ENCODE results near the gene MORN4. TPM values are rescaled to one million over a fixed set of nuclear protein-coding genes. Genes with fewer than 3 reads are reported as not detected.
"Not testable (repeated sequence)": the region's sequence is repeated elsewhere in the genome, so short reads cannot be mapped to it uniquely, and the experiment has no call there.

Gene MORN4
- total RNA-seq, 2 experiments from 2014 or later, result 2.4 to 5.4 TPM

DNA sequence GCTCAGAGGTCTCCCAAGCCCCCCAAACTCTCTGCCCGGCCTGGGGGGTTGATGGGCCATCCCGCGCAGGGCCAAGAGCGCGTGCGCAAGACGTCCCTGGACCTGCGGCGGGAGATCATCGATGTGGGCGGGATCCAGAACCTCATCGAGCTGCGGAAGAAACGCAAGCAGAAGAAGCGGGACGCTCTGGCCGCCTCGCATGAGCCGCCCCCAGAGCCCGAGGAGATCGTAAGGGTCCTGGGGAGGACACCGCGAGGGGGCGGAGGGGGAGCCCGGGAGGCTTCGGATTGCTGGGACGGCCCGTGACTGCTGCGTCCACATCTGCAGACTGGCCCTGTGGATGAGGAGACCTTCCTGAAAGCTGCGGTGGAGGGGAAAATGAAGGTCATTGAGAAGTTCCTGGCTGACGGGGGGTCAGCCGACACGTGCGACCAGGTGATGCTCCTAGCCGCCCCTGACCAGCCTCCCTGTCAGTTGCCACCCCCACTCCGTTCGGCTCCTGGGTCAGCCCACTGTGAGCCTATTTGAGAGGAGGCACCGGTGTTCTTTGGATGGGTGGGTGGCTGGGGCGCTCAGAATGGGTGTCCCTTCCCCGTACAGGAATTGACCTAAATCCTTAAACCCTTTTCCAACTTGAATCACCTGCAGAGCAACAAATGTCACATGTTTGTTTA lies 55.0 kb downstream of the MORN4 start:
- Histone ChIP-seq H2AFZ (ENCODE audit: low read length) (no peak overlapping the region), H3K4me2 (ENCODE audit: low read length) (no peak overlapping the region), H3K9me2 (ENCODE audit: insufficient read depth, low read length) (no peaks in the 10 kb centered on the region), H3K79me2 (ENCODE audit: insufficient read depth, low read depth, low read length) (no peaks in the 10 kb centered on the region), H4K20me1 (ENCODE audit: insufficient read depth, low read length) (no peaks in the 10 kb centered on the region), H3K36me3 (ENCODE audit: insufficient read depth, low read length) (no peaks in the 10 kb centered on the region), H3K9me3 (ENCODE audit: low read length) (no peaks in the 10 kb centered on the region), H3K27ac (ENCODE audit: low read depth, low read length, poor library complexity, severe bottlenecking) (no peak overlapping the region), H3K4me3 (ENCODE audit: low read depth, low read length, poor library complexity, severe bottlenecking) (no peak overlapping the region), H3K4me1 (ENCODE audit: insufficient read depth, low read length, poor library complexity, severe bottlenecking) (no peaks in the 10 kb centered on the region)
- intact Hi-C loops (cut with micrococcal nuclease; ENCODE audit: unreplicated experiment), result no loop called here
- ChIA-PET POLR2A (interaction anchor here (0.6 kb wide), 1 partner anchor 790 kb away, joined by 4 read pairs; no protein-coding TSS in a partner anchor), CTCF (ENCODE audit: unreplicated experiment) (no interaction called here)
- TF ChIP-seq, protein P1, sequence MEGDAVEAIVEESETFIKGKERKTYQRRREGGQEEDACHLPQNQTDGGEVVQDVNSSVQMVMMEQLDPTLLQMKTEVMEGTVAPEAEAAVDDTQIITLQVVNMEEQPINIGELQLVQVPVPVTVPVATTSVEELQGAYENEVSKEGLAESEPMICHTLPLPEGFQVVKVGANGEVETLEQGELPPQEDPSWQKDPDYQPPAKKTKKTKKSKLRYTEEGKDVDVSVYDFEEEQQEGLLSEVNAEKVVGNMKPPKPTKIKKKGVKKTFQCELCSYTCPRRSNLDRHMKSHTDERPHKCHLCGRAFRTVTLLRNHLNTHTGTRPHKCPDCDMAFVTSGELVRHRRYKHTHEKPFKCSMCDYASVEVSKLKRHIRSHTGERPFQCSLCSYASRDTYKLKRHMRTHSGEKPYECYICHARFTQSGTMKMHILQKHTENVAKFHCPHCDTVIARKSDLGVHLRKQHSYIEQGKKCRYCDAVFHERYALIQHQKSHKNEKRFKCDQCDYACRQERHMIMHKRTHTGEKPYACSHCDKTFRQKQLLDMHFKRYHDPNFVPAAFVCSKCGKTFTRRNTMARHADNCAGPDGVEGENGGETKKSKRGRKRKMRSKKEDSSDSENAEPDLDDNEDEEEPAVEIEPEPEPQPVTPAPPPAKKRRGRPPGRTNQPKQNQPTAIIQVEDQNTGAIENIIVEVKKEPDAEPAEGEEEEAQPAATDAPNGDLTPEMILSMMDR (conservative IDR thresholded peaks at IDR 0.05; ENCODE audit: low read length), result no peak
- no peak for TF ChIP-seq EZH2phosphoT487 (IDR thresholded peaks at IDR 0.05; ENCODE audit: borderline replicate concordance, low read depth, low read length)
- DNase-seq (ENCODE audit: low spot score), result no peak
- BruUV-seq (replicated peaks), result no TSS peak

DNA sequence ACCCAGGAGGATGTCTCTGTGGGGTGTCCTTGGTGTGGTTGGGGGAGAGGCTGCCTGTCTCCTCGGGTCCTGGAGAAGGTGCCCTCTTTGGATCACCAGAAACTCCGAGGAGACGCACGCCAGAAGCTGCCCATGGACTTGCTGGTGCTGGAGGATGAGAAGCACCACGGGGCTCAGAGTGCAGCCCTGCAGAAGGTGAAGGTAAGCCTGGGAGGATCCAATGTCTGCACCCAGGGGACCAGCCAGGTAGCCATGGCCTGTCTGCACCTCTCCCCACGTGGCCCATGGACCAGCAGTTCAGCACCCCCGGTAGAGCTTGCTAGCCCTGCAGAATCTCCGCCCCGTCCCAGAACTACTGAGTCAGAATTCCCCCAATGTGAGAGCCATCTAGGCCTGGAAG lies 55.6 kb downstream of the MORN4 start:
- H3K27ac ChIP-seq (ENCODE audit: low read depth, low read length, poor library complexity, severe bottlenecking), result no peak overlapping the region
- H3K4me3 ChIP-seq (ENCODE audit: low read depth, low read length, poor library complexity, severe bottlenecking), result no peak overlapping the region
- no peak for TF ChIP-seq EZH2phosphoT487 (IDR thresholded peaks at IDR 0.05; ENCODE audit: borderline replicate concordance, low read depth, low read length)
- TF ChIP-seq, protein P1 (conservative IDR thresholded peaks at IDR 0.05; ENCODE audit: low read length), result no peak
- no peaks in the 10 kb centered on the region for H3K9me3 ChIP-seq (ENCODE audit: low read length)
- CTCF ChIA-PET (ENCODE audit: unreplicated experiment), result no interaction called here
- no peak for DNase-seq (ENCODE audit: low spot score)
- no peaks in the 10 kb centered on the region for H3K36me3 ChIP-seq (ENCODE audit: insufficient read depth, low read length)
- intact Hi-C loops (cut with micrococcal nuclease; ENCODE audit: unreplicated experiment), result no loop called here
- H4K20me1 ChIP-seq (ENCODE audit: insufficient read depth, low read length), result no peaks in the 10 kb centered on the region
- POLR2A ChIA-PET, result interaction anchor here (0.6 kb wide), 1 partner anchor 14 kb away, joined by 4 read pairs; no protein-coding TSS in a partner anchor
- H3K4me1 ChIP-seq (ENCODE audit: insufficient read depth, low read length, poor library complexity, severe bottlenecking), result no peaks in the 10 kb centered on the region
- no TSS peak for BruUV-seq (replicated peaks)
- H3K4me2 ChIP-seq (ENCODE audit: low read length), result no peak overlapping the region
- H3K79me2 ChIP-seq (ENCODE audit: insufficient read depth, low read depth, low read length), result no peaks in the 10 kb centered on the region
- H2AFZ ChIP-seq (ENCODE audit: low read length), result no peak overlapping the region
- H3K9me2 ChIP-seq (ENCODE audit: insufficient read depth, low read length), result no peaks in the 10 kb centered on the region

DNA sequence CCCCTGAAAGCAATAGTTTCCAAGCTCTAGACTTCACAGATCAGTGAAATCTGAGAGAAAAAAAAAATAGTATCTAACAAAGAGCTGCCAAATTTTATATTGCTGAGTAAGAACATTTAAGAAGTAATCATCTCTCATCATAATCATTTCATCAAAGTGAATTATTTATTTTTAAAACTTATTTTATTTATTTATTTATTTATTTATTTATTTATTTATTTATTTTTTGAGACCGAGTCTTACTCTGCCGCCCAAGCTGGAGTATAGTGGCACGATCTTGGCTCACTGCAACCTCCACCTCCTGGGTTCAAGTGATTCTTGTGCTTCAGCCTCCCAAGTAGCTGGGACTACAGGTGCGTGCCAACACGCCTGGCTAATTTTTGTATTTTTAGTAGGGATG lies 56.8 kb downstream of the MORN4 start:
- intact Hi-C loops (cut with micrococcal nuclease; ENCODE audit: unreplicated experiment); H3K9me2 ChIP-seq (ENCODE audit: insufficient read depth, low read length); H4K20me1 ChIP-seq (ENCODE audit: insufficient read depth, low read length); H3K4me3 ChIP-seq (ENCODE audit: low read depth, low read length, poor library complexity, severe bottlenecking); H3K36me3 ChIP-seq (ENCODE audit: insufficient read depth, low read length); H3K4me2 ChIP-seq (ENCODE audit: low read length); H2AFZ ChIP-seq (ENCODE audit: low read length); CTCF ChIA-PET (ENCODE audit: unreplicated experiment); H3K4me1 ChIP-seq (ENCODE audit: insufficient read depth, low read length, poor library complexity, severe bottlenecking); H3K79me2 ChIP-seq (ENCODE audit: insufficient read depth, low read depth, low read length); BruUV-seq (replicated peaks); DNase-seq (ENCODE audit: low spot score); H3K27ac ChIP-seq (ENCODE audit: low read depth, low read length, poor library complexity, severe bottlenecking); H3K9me3 ChIP-seq (ENCODE audit: low read length): not testable (repeated sequence)
- POLR2A ChIA-PET, result interaction anchor here (0.9 kb wide), 1 partner anchor 29 kb away, joined by 4 read pairs; no protein-coding TSS in a partner anchor
